Adrenal gland (tissue), 19 donors: ENCODE results near the gene SPATA31A6. TPM values are rescaled to one million over a fixed set of nuclear protein-coding genes. Genes with fewer than 3 reads are reported as not detected.
"Not testable (repeated sequence)": the region's sequence is repeated elsewhere in the genome, so short reads cannot be mapped to it uniquely, and the experiment has no call there.

Experiments used
- DNase-seq, 7 donors: peaks; one replicate each; pipeline ENCODE4 v3.0.0-alpha.2; 2019 to 2020
- H3K27ac ChIP-seq, 5 donors: fragments of 200-600 bp; sonication (generic) in 4 of 5; 1 replicate in 3 of 5; 2 replicates in 2 of 5; pipeline versions ENCODE4 v1.5.1 to v1.8.0; 2016 to 2020; ENCODE audit warnings: mild to moderate bottlenecking in 1 of 5
- H3K27me3 ChIP-seq: fragments of 200-600 bp; 2 replicates; pipeline ENCODE4 v1.8.0; 2021
- H3K36me3 ChIP-seq, 2 donors: fragments of 200-600 bp; replicated peaks in 1 of 2; 1 replicate in 1 of 2; 2 replicates in 1 of 2; pipeline versions ENCODE4 v1.5.1 to v1.8.0; 2018 to 2022
- H3K4me1 ChIP-seq, 2 donors: fragments of 200-600 bp; replicated peaks in 1 of 2; 1 replicate in 1 of 2; 2 replicates in 1 of 2; pipeline versions ENCODE4 v1.5.1 to v1.8.0; 2018 to 2021
- H3K4me3 ChIP-seq, 4 donors: fragments of 200-600 bp; sonication (generic) in 3 of 4; one replicate each; pipeline ENCODE4 v1.5.1; 2016 to 2018
- H3K9me3 ChIP-seq, 3 donors: fragments of 200-600 bp; sonication (generic) in 1 of 3; replicated peaks in 1 of 3; 1 replicate in 2 of 3; 2 replicates in 1 of 3; pipeline versions ENCODE4 v1.5.1 to v1.8.0; 2016 to 2021
- WGBS, 4 donors: extraction: QIAGEN DNeasy Blood & Tissue Kit in 2 of 4; methylation state at CpG; one replicate each; pipeline versions ENCODE4 v1.1.5 to v1.1.7; 2013 to 2017; 5-methylcytosine and 5-hydroxymethylcytosine counted together
- intact Hi-C, 2 donors: fragments of 100-400 bp; cut with DNase I; formaldehyde crosslinking; loops; one replicate each; pipeline versions ENCODE4 v1.14.1 to v1.15.0; 2022 to 2023
- long read RNA-seq, 10 donors: library from polyadenylated mRNA in 3 of 10; unstranded in 2 of 10; stranded (forward) in 1 of 10; transcript quantifications; one replicate each; pipeline ENCODE4 v2.0.0 and lab custom pipeline, GENCODE V29; 2021 to 2026
- polyA plus RNA-seq, 3 donors: library from polyadenylated mRNA; stranded (reverse); fragments of 200-250 nt in 2 of 3; fragments of 350-450 nt in 1 of 3; fragmentation: Illumina TruSeq in 1 of 3; extraction: RNeasy Lipid Tissue Mini Kit (QIAGEN cat#74804) in 1 of 3; gene quantifications; one replicate each; pipeline ENCODE4 v1.2.3, GENCODE V29; 2013 to 2014
- total RNA-seq, 9 donors: library from RNA; depleted of rRNA in 4 of 9; stranded (reverse); fragments of >200 nt in 4 of 9; fragments of 120-200 nt in 1 of 9; fragmentation: NEBNext Ultra II Directional in 1 of 9; extraction: Animal tissue kit (Norgen Biotek cat#: 25700) in 1 of 9; gene quantifications; one replicate each; pipeline versions ENCODE4 v1.1.0 to v1.2.4, GENCODE V29; 2013 to 2023
- TF ChIP-seq, protein P1 (sequence below), 6 experiments: fragments of 450-650 bp in 4 of 6; fragments of 200-600 bp in 2 of 6; sonication (generic) in 1 of 6; IDR thresholded peaks; 1 replicate in 5 of 6; 2 replicates in 1 of 6; pipeline versions ENCODE4 v1.5.1 to v1.8.0; 2016 to 2021; ENCODE audit warnings: antibody characterized with exemption in 6 of 6, mild to moderate bottlenecking in 2 of 6, moderate library complexity in 1 of 6
- donor health status: healthy with polysubstance abuse.
- donor health status: Bipolar disorder and iron deficiency.
- donor health status: DM: yes; HTN: yes; CAD: no.
- donor health status: DM: no; HTN: no; CAD: no.
- donor health status: DM: no; HTN: no; CAD: no.
- donor health status: DM: yes; HTN: yes; CAD: no.

Gene SPATA31A6
- total RNA-seq = not detected
- not detected for polyA plus RNA-seq
- long read RNA-seq, donor 1 = 0 reads
- long read RNA-seq, donor 2 = 0 reads
- long read RNA-seq, donor 3 = 0 reads
- long read RNA-seq, donor 4 = 0 reads
- long read RNA-seq, donor 5 = 0 reads
- long read RNA-seq, donor 6 = 0 reads
- long read RNA-seq, donor 7 = 0 reads
- long read RNA-seq, donor 8 = 0 reads
- long read RNA-seq, donor 9 = 0 reads
- long read RNA-seq, donor 10 = 0 reads

DNA sequence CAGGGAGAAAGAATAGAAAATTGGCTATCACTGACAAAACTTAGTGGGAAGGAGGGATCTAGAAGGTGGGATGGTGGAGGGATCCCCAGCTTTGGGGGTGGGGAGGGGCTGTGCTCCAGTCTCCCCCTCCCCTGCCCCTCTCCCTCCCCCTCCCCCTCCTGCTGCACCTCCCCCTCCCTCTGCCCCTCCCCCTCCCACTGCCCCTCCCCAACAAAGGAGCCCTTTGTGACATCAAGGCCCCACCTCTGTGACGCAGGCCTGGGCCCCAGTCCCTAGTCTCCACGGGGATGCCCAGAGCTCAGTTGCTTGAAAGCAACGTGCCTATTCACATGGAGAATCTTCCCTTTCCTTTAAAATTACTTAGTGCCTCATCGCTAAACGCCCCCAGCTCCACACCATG, at the start of gene SPATA31A6:
Gene SPATA31A6, plus strand, starts transcription at position 301 of the 400 bp plus-strand sequence. Its CDS starts 29 bp downstream, at position 330.
- H3K36me3 ChIP-seq, H3K27ac ChIP-seq, H3K27me3 ChIP-seq, DNase-seq, H3K4me1 ChIP-seq, H3K9me3 ChIP-seq, H3K4me3 ChIP-seq, intact Hi-C loops: not testable (repeated sequence)
- 75 to 94% (median 85%) methylated on average over 2 to 4 of the region's 5 CpGs for WGBS, 4 donors

DNA sequence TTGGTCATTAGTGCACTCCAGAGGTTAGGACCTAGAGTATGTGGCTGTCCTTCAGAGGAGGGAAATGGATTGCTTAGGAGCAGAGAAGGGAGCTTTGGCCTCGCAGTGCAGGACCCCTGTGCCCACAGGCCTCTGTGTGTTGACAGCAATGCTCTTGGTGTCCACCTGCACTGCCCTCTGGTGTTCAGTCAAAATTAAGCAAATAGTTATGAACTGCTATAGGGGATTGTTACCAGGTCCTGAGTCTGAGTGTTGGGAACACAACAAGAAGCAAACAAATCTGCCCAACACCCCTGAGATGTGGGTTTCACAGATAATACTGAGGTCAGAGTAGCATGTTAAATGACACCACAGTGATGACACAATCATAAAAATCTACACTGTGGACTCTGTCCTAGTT, 23.2 kb upstream of the SPATA31A6 start:
- H3K9me3 ChIP-seq, H3K27ac ChIP-seq, intact Hi-C loops, H3K4me3 ChIP-seq, H3K27me3 ChIP-seq, H3K36me3 ChIP-seq, H3K4me1 ChIP-seq: not testable (repeated sequence)
- TF ChIP-seq, protein P1, sequence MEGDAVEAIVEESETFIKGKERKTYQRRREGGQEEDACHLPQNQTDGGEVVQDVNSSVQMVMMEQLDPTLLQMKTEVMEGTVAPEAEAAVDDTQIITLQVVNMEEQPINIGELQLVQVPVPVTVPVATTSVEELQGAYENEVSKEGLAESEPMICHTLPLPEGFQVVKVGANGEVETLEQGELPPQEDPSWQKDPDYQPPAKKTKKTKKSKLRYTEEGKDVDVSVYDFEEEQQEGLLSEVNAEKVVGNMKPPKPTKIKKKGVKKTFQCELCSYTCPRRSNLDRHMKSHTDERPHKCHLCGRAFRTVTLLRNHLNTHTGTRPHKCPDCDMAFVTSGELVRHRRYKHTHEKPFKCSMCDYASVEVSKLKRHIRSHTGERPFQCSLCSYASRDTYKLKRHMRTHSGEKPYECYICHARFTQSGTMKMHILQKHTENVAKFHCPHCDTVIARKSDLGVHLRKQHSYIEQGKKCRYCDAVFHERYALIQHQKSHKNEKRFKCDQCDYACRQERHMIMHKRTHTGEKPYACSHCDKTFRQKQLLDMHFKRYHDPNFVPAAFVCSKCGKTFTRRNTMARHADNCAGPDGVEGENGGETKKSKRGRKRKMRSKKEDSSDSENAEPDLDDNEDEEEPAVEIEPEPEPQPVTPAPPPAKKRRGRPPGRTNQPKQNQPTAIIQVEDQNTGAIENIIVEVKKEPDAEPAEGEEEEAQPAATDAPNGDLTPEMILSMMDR (IDR thresholded peaks at IDR 0.05) = peak in 2 of 6 experiments; percentile 4 to 18
- 29 to 40% methylated on average over 1 of the region's 1 CpG; no CpG with 5 or more reads in 2 of the 4 donors for WGBS, 4 donors
- DNase-seq = peak in 1 of 7 donors; percentile 19

DNA sequence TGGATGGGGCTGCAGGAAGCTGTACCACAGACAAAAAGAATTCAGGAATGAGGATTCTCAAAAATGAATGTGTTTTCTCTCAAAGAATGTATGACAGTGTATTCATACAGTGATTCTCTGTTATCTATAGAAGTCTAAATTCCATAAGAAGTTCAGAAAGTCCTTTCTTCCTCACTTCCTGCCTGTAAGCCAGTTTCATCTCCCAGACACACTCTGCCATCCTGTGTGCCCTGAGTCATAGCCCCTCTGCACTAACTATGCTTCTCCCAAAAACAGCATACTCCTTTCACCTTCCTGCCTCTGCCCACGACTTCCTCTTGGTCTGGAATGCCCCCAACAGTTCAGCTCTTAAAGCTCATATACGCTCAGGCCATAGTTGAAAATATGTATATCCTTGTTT, 36.4 kb downstream of the SPATA31A6 start:
- H3K27ac ChIP-seq, DNase-seq, H3K4me3 ChIP-seq, intact Hi-C loops, H3K27me3 ChIP-seq, H3K9me3 ChIP-seq, H3K4me1 ChIP-seq, H3K36me3 ChIP-seq: not testable (repeated sequence)
- 31 to 52% (median 44%) methylated on average over 2 of the region's 2 CpGs for WGBS, 4 donors

DNA sequence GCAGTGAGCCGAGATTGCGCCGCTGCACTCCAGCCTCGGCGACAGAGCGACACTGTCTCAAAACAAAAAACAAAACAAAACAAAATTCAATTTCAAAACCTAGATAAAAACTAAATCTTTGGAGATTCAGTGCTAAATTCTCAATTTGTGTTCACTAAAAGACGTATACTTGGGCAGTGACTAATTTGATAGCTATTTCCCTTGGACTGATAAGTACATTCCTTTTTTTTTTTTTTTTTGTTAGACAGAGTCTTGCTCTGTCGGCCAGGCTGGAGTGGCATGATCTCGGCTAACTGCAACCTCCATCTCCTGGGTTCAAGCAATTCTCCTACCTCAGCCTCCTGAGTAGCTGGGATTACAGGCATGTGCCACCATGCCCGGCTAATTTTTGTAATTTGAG, 39.8 kb downstream of the SPATA31A6 start:
- H3K27me3 ChIP-seq, DNase-seq, intact Hi-C loops, H3K36me3 ChIP-seq, H3K4me1 ChIP-seq, H3K9me3 ChIP-seq, H3K4me3 ChIP-seq, H3K27ac ChIP-seq: not testable (repeated sequence)
- 74 to 87% (median 80%) methylated on average over 8 to 9 of the region's 10 CpGs for WGBS, 4 donors

DNA sequence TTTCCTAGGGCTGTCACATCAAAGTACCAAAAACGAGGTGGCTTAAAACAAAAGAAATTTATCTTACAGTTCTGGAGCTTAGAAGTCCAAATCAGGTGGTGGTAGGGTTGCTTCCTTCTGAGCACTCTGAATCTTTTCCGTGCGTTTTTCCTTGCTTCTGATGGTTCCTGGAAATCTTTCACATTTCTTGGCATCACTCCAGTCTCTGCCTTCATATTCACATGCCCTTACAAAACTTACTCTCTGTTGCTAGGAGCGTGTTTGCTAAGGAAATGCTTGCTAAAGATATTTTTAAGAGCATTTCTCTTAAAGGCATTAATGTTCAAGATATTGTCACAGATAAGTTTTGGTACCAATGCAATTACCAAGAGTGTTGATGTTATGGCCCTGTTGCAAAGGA, 49.6 kb downstream of the SPATA31A6 start:
- H3K27me3 ChIP-seq, H3K9me3 ChIP-seq, H3K4me1 ChIP-seq, H3K36me3 ChIP-seq, H3K4me3 ChIP-seq, DNase-seq, H3K27ac ChIP-seq, intact Hi-C loops: not testable (repeated sequence)
- 29 to 37% (median 35%) methylated on average over 4 of the region's 4 CpGs for WGBS, 4 donors

DNA sequence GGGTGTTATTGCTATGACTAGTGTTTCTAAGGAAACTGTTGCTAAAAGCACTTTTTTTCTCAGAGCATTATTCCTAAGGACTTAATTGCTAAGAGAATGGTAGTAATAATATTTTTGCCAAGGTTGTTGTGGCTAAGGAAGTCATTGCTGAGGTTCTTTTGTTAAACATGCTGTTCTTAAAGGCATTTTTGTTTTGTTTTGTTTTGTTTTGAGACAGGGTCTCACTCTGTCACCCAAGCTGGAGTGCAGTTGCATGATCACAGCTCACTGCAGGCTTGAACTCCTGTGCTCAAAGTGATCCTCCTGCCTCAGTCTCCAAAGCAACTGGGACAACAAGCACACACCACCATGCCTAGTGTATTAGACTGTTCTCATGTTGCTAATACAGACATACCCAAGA, 51.2 kb downstream of the SPATA31A6 start:
- intact Hi-C loops, H3K4me3 ChIP-seq, H3K27me3 ChIP-seq, H3K9me3 ChIP-seq, H3K27ac ChIP-seq, DNase-seq, H3K36me3 ChIP-seq, H3K4me1 ChIP-seq: not testable (repeated sequence)

DNA sequence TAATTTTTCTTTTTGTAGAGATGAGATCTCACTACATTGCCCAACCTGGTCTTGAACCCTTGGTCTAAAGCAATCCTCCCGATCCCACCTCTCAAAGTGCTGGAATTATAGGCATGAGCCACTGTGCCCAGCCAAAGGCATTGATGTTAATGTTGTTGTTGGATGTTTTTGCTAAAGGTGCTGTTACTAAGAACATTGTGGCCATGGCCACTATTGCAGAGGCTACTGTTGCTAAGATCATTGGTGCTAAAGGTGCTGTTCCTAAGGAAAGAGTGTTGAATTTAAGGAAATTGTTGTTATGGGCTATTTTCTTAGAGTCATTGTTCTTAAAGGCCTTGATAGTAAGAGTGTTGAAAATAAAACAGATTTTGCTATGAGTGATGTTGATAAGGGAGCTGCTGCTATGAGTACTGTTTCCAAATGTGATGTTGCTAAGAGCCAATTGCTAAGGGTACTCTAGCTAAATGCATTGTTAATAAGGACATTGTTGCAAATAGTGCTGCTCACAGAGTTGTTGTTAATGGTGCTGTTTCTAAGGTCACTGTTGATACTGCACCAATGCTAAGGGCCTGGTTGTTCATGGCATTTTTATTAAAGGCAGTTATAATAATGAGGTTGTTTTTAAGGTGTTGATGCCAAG, 52.0 kb downstream of the SPATA31A6 start:
- H3K4me3 ChIP-seq, H3K27ac ChIP-seq, H3K27me3 ChIP-seq, DNase-seq, intact Hi-C loops, H3K36me3 ChIP-seq, H3K9me3 ChIP-seq, H3K4me1 ChIP-seq: not testable (repeated sequence)
- no CpG with 5 or more reads among the region's 1 CpG for WGBS, 4 donors

DNA sequence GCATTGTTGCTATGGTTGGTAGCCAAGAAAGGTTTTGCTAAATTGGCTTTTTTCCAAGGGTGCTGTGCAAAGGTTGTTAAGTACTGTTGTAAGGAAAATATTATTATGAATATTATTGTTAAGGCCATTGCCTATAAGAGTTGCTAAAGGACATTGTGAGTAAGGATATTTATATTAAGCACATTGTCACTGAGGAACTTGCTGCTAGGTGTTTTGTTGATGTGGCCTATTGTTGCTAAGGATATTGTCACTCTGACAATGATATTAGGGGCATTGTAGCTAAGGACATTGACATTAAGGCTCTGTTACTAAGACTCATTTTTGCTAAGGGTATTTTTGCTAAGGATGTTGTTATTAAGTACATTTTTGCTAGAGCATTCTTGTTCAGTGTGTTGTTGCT, 52.6 kb downstream of the SPATA31A6 start:
- H3K36me3 ChIP-seq, H3K27ac ChIP-seq, H3K4me3 ChIP-seq, H3K4me1 ChIP-seq, H3K27me3 ChIP-seq, DNase-seq, intact Hi-C loops, H3K9me3 ChIP-seq: not testable (repeated sequence)

DNA sequence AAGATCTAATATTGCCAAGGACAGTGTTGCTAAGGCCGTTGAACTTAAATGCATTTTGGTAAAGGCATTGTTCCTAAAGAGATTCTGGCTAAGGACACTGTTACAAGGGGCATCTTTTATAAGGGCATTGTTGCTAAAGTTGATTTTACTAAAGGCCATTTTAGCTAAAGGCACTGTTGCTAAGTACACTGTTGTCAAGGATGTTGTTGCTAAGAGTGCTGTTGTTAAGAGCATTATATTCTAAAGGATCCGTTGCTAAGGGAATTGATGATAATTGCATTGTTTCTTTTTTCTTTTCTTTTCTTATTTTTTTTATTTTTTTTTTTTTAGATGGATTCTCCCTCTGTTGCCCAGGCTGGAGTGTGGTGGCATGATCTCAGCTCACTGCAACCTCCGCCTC, 53.9 kb downstream of the SPATA31A6 start:
- H3K9me3 ChIP-seq, H3K27me3 ChIP-seq, intact Hi-C loops, H3K27ac ChIP-seq, H3K4me1 ChIP-seq, H3K36me3 ChIP-seq, DNase-seq, H3K4me3 ChIP-seq: not testable (repeated sequence)
- WGBS, 4 donors = 76 to 89% (median 84%) methylated on average over 3 of the region's 3 CpGs

DNA sequence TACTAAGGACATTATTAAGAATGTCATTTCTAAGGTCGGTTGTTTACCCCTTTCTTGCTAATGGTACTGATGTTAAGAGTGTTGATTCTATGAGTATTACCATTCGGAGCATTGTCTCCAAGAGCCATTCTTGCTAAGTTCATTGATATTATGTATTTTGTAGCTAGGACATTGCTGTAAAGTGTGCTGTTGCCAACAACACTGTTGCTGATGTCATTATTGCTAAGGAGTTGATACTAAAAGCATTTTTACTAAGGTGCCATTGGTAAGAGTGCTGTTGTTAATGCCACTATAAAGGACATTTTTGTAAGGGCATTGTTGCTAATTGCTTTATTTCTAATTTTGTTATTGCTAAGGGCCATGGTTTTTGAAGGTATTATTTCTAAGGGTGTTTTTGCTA, 55.4 kb downstream of the SPATA31A6 start:
- H3K27me3 ChIP-seq, H3K27ac ChIP-seq, DNase-seq, H3K4me1 ChIP-seq, H3K36me3 ChIP-seq, intact Hi-C loops, H3K4me3 ChIP-seq, H3K9me3 ChIP-seq: not testable (repeated sequence)
- 84 to 91% (median 88%) methylated on average over 2 of the region's 2 CpGs for WGBS, 4 donors
